GM04503 (cell line): Measurements from ENCODE around the gene ZNF425.
"Not testable (repeated sequence)": the region's sequence is repeated elsewhere in the genome, so short reads cannot be mapped to it uniquely, and the experiment has no call there.

Experiments
- DNase-seq: peaks from one replicate; pipeline ENCODE4 v3.0.0-alpha.2; 2012; ENCODE audit warnings: low read depth

The ZNF425 gene

GRCh38 chr7:149125863-149126661 lies at the start of gene ZNF425:
Gene ZNF425, minus strand, starts transcription at chr7:149126324. Its CDS starts 111 bp downstream, at chr7:149126213.
- DNase-seq, result no peak

- DNase-seq, result no peak
Observed at GRCh38 chr7:149175150-149175549, 49.0 kb upstream of the ZNF425 start.

- DNase-seq, result no peak
Observed at GRCh38 chr7:149172534-149172920, 46.4 kb upstream of the ZNF425 start.

- DNase-seq, result no peak
Observed at GRCh38 chr7:149171892-149172533, 45.9 kb upstream of the ZNF425 start.

GRCh38 chr7:149166630-149167352 lies 40.7 kb upstream of the ZNF425 start:
- DNase-seq, result no peak

- no peak for DNase-seq
Observed at GRCh38 chr7:149166142-149166541, 40.0 kb upstream of the ZNF425 start.

GRCh38 chr7:149161241-149161848 lies 35.2 kb upstream of the ZNF425 start:
- DNase-seq, result no peak

- no peak for DNase-seq
Observed at GRCh38 chr7:149156898-149157297, 30.8 kb upstream of the ZNF425 start.

- DNase-seq, result no peak
Observed at GRCh38 chr7:149154056-149154455, 27.9 kb upstream of the ZNF425 start.

- DNase-seq, result no peak
Observed at GRCh38 chr7:149153346-149153745, 27.2 kb upstream of the ZNF425 start.

GRCh38 chr7:149150981-149151380 lies 24.9 kb upstream of the ZNF425 start:
- no peak for DNase-seq

GRCh38 chr7:149147752-149148653 lies 21.9 kb upstream of the ZNF425 start:
- no peak for DNase-seq

- no peak for DNase-seq
Observed at GRCh38 chr7:149147072-149147751, 21.1 kb upstream of the ZNF425 start, which contains the start of gene ZNF398. Gene ZNF398, plus strand, starts transcription at chr7:149147453. Its CDS starts 290 bp downstream, at chr7:149147743.

GRCh38 chr7:149145031-149145845 lies 19.1 kb upstream of the ZNF425 start:
- no peak for DNase-seq

GRCh38 chr7:149144436-149144922 lies 18.4 kb upstream of the ZNF425 start:
- not testable (repeated sequence) for DNase-seq

GRCh38 chr7:149141893-149142292 lies 15.8 kb upstream of the ZNF425 start:
- no peak for DNase-seq

GRCh38 chr7:149140831-149141230 lies 14.7 kb upstream of the ZNF425 start:
- no peak for DNase-seq

- no peak for DNase-seq
Observed at GRCh38 chr7:149136118-149136517, 10.0 kb upstream of the ZNF425 start.

- no peak for DNase-seq
Observed at GRCh38 chr7:149133028-149133710, 7.0 kb upstream of the ZNF425 start.
